ENCODE results near the gene INSR.

DNA sequence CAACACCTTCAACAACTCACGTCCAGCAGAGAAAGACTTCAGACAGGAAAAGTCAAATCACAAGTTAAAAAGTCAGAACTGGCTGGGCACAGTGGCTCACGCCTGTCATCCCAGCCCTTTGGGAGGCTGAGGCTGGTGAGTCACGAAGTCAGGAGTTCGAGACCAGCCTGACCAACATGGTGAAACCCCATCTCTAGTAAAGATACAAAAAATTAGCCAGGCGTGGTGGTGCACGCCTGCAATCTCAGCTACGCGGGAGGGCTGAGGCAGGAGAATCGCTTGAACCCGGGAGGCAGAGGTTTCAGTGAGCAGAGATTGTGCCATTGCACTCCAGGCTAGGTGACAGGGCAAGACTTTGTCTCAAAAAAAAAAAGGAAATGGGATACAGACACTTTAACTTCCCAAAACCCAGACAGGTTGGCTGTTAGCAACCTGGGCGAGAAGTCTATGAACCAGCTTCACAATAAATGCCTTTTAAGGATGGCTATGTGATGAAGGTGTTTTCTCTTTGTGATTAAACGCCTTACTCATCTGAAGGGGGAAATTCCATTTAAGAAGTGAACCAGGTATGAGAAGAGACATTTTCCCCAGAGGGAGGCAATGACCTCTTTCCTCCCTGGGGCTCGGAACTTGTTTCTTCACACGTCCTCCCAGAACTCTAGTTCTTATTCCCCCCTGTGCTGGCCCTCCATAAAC lies 80.4 kb downstream of the INSR start:
- TF ChIP-seq POLR2A (IDR thresholded peaks at IDR 0.05; ENCODE audit: low read depth, low read length) (no peak), CTCF (IDR thresholded peaks at IDR 0.05; ENCODE audit: extremely low read depth in 1 of 2, insufficient read depth in 1 of 2, low read depth in 1 of 2, low read length in 2 of 2) (no peak), MYC (IDR thresholded peaks at IDR 0.05; ENCODE audit: low read depth, low read length) (no peak), GATA2 (IDR thresholded peaks at IDR 0.05; ENCODE audit: insufficient read depth, insufficient read length, low read depth, low read length) (no peak), POLR2AphosphoS5 (IDR thresholded peaks at IDR 0.05; ENCODE audit: insufficient read depth, low read depth, low read length) (no peak)

Measured in endothelial cell of umbilical vein (primary cell).